HepG2 (cell line): Measurements from ENCODE around the gene C16orf87. TPM values are rescaled to one million over a fixed set of nuclear protein-coding genes. Genes with fewer than 3 reads are reported as not detected.

Experiments used
- ASH2L ChIP-seq: fragments of 300-600, 200-600 bp; sonication (generic); IDR thresholded peaks from 2 replicates; pipeline ENCODE4 v1.7.0; 2017; ENCODE audit warnings: low read depth, mild to moderate bottlenecking, moderate library complexity, mixed read lengths, low read length; ENCODE audit not compliant: insufficient read length
- EHMT2 ChIP-seq: fragments of 200-600 bp; sonication (generic); IDR thresholded peaks from 2 replicates; pipeline ENCODE4 v1.7.0; 2017; ENCODE audit warnings: antibody characterized with exemption, low read depth, low read length, borderline replicate concordance
- FIP1L1 ChIP-seq: fragments of 200-400 bp; formaldehyde crosslinking; IDR thresholded peaks from 2 replicates; pipeline ENCODE4 v1.6.1; 2018; ENCODE audit warnings: low read depth, mild to moderate bottlenecking, low read length, moderate library complexity, borderline replicate concordance; ENCODE audit not compliant: insufficient read depth
- HMG20B ChIP-seq: conservative IDR thresholded peaks from 2 replicates; pipeline ENCODE4 v1.6.1; 2016; ENCODE audit warnings: missing genetic modification reagents, missing compliant biosample characterization
- HNRNPL ChIP-seq: fragments of 200-400 bp; formaldehyde crosslinking; IDR thresholded peaks from 2 replicates; pipeline ENCODE4 v1.6.1; 2017; ENCODE audit warnings: mild to moderate bottlenecking, low read depth, low read length
- KDM5A ChIP-seq: fragments of 200-600 bp; sonication (generic); IDR thresholded peaks from 2 replicates; pipeline ENCODE4 v1.7.0; 2018; ENCODE audit warnings: antibody characterized with exemption, mild to moderate bottlenecking, low read length, borderline replicate concordance
- KLF15 ChIP-seq: sonication (generic); formaldehyde crosslinking; IDR thresholded peaks from 2 replicates; pipeline ENCODE4 v1.8.1; 2023; ENCODE audit warnings: borderline replicate concordance, mild to moderate bottlenecking, inconsistent platforms, missing genetic modification reagents, mixed read lengths
- MAFF ChIP-seq: IDR thresholded peaks from 2 replicates; pipeline ENCODE4 v1.6.1; 2011; ENCODE audit warnings: low read depth, low read length, improper control_type of control experiment
- MATR3 ChIP-seq: sonication (generic); formaldehyde crosslinking; IDR thresholded peaks from 2 replicates; pipeline ENCODE4 v1.4.0; 2020; ENCODE audit warnings: missing genetic modification reagents
- MAZ ChIP-seq, 2 experiments: sonication (generic) in 1 of 2; formaldehyde crosslinking in 1 of 2; IDR thresholded peaks; 2 replicates each; pipeline versions ENCODE4 v1.5.0 to v1.6.1; 2012 to 2020; ENCODE audit warnings: low read depth in 2 of 2, mild to moderate bottlenecking in 2 of 2, borderline replicate concordance in 1 of 2, improper control_type of control experiment in 1 of 2, low read length in 1 of 2, missing genetic modification reagents in 1 of 2, moderate library complexity in 1 of 2
- MED13 ChIP-seq: sonication (generic); formaldehyde crosslinking; IDR thresholded peaks from 2 replicates; pipeline ENCODE4 v1.5.0; 2020; ENCODE audit warnings: missing genetic modification reagents
- MXD4 ChIP-seq: IDR thresholded peaks from 2 replicates; pipeline ENCODE4 v1.6.1; 2016; ENCODE audit warnings: mild to moderate bottlenecking, missing biosample characterization, missing genetic modification reagents
- NBN ChIP-seq: fragments of 450-650 bp; conservative IDR thresholded peaks from 2 replicates; pipeline ENCODE4 v1.6.1; 2017
- NFKBIZ ChIP-seq: IDR thresholded peaks from 2 replicates; pipeline ENCODE4 v1.6.1; 2018; ENCODE audit warnings: missing genetic modification reagents, missing compliant biosample characterization
- NFYC ChIP-seq: IDR thresholded peaks from 2 replicates; pipeline ENCODE4 v1.6.1; 2016; ENCODE audit warnings: missing genetic modification reagents, missing compliant biosample characterization
- POLR2AphosphoS5 ChIP-seq: IDR thresholded peaks from 2 replicates; pipeline ENCODE4 v1.6.1; 2012; ENCODE audit warnings: low read depth, low read length
- SRSF9 ChIP-seq: fragments of 200-400 bp; formaldehyde crosslinking; IDR thresholded peaks from 2 replicates; pipeline ENCODE4 v1.6.1; 2018; ENCODE audit warnings: borderline replicate concordance, mild to moderate bottlenecking, low read depth, low read length; ENCODE audit not compliant: insufficient read depth, poor library complexity, severe bottlenecking
- TARDBP ChIP-seq: sonication (generic); formaldehyde crosslinking; IDR thresholded peaks from 2 replicates; pipeline ENCODE4 v1.8.0; 2022; ENCODE audit warnings: mild to moderate bottlenecking, missing genetic modification reagents
- U2AF2 ChIP-seq: fragments of 200-400 bp; formaldehyde crosslinking; IDR thresholded peaks from 2 replicates; pipeline ENCODE4 v1.6.1; 2017; ENCODE audit warnings: low read depth, mild to moderate bottlenecking, low read length
- ZMAT3 ChIP-seq: sonication (generic); formaldehyde crosslinking; conservative IDR thresholded peaks from 2 replicates; pipeline ENCODE4 v1.7.0; 2021; ENCODE audit warnings: missing genetic modification reagents
- ZNF138 ChIP-seq: sonication (generic); formaldehyde crosslinking; IDR thresholded peaks from 2 replicates; pipeline ENCODE4 v1.5.0; 2020; ENCODE audit warnings: mild to moderate bottlenecking, low read depth, missing genetic modification reagents
- ZNF329 ChIP-seq: sonication (generic); formaldehyde crosslinking; IDR thresholded peaks from 2 replicates; pipeline ENCODE4 v1.9.0; 2021; ENCODE audit warnings: low read depth, mild to moderate bottlenecking, missing genetic modification reagents
- ZNF335 ChIP-seq: sonication (generic); formaldehyde crosslinking; IDR thresholded peaks from 2 replicates; pipeline ENCODE4 v1.4.0; 2020; ENCODE audit warnings: missing genetic modification reagents
- ZNF570 ChIP-seq: sonication (generic); formaldehyde crosslinking; IDR thresholded peaks from 2 replicates; pipeline ENCODE4 v1.4.0; 2020; ENCODE audit warnings: mild to moderate bottlenecking, missing genetic modification reagents, borderline replicate concordance
- ZNF616 ChIP-seq: sonication (generic); formaldehyde crosslinking; IDR thresholded peaks from 2 replicates; pipeline ENCODE4 v1.5.0; 2020; ENCODE audit warnings: low read depth, mild to moderate bottlenecking, missing genetic modification reagents
- ZSCAN20 ChIP-seq: sonication (generic); formaldehyde crosslinking; IDR thresholded peaks from 2 replicates; pipeline ENCODE4 v1.4.0; 2020; ENCODE audit warnings: missing genetic modification reagents, mild to moderate bottlenecking, borderline replicate concordance
- polyA plus RNA-seq, 8 experiments: library from polyadenylated mRNA; depleted of rRNA in 3 of 8; stranded (reverse) in 7 of 8; unstranded in 1 of 8; fragments of >200 nt; fragmentation: Illumina TruSeq in 4 of 8; extraction: Trizol in 4 of 8; gene quantifications; 2 replicates each; pipeline versions ENCODE4 v1.2.1 to v1.2.3, GENCODE V29; 2011 to 2016; ENCODE audit warnings: low read depth in 4 of 8, missing spikeins in 1 of 8, mixed read lengths in 1 of 8; ENCODE audit not compliant: insufficient read depth in 1 of 8
- total RNA-seq, 5 experiments: library from RNA; depleted of rRNA; stranded (reverse); fragments of >200 nt; fragmentation: Illumina TruSeq; extraction: Trizol; gene quantifications; 2 replicates each; pipeline ENCODE4 v1.2.3, GENCODE V29; 2016; ENCODE audit warnings: low read depth in 1 of 5
- TF ChIP-seq, protein P1 (sequence below): sonication (generic); formaldehyde crosslinking; IDR thresholded peaks from 2 replicates; pipeline ENCODE4 v1.9.0; 2021; ENCODE audit warnings: missing genetic modification reagents, mild to moderate bottlenecking, borderline replicate concordance
- TF ChIP-seq, protein P2 (sequence below): sonication (generic); formaldehyde crosslinking; IDR thresholded peaks from 2 replicates; pipeline ENCODE4 v1.4.0; 2020; ENCODE audit warnings: missing genetic modification reagents, borderline replicate concordance

The C16orf87 gene
- total and polyA plus RNA-seq, 2 of the 13 experiments (the other 11 are each of a cell fraction or from before 2014, with no cell fraction given): 8.6 to 19.5 TPM

DNA sequence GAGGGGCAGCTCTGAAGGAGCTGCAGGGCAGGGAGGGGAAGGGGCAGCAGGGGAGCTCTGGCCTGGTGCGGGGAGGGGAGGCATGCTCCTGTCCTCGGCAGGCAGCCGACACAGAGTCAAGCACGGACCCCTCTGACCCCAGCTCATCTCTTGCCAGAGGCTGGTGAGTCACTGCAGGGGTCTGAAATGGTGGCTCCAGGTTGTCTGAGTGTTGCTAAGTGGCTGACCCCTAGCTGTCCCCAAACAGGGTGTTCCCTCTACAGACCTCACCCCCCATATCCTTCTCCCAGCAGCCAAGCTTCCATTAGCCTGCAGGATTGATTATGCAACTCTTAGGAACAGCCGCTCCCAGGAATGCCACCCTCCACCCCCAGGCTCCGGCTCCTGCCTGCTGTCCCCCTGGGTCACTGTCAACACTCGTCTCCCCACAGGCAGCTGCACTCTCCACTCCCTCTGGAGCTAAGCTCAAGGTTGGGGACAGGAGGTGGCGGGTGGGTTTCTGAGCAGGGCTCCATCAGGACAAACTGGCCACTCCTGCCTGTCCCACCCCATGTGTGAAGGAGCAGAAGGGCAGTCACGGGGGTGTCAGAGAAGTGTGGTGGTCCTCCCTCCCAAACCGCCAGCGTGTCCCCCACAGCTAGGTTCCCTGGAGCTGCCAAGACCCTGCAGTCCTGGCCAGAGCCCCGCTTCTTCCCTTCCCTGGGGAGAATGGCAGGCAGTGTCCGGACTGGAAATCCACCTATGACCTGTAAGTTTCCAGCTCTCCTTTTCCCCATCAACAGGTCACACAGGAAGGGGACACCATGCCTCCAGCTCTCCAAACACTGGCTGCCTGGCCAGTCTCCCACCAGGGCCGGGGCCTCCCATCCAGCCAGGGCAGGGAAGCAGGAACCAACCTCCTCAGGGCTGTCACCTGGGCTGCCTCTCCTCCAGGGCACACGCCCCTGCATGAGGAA is 83.9 kb downstream of the C16orf87 start (continued):
- TF ChIP-seq ZNF570 (CRISPR knock-in tag) (no peak), KDM5A (no peak), ZNF138 (CRISPR knock-in tag) (no peak), KLF15 (CRISPR knock-in tag) (no peak), ZNF616 (CRISPR knock-in tag) (no peak), ASH2L (no peak), HMG20B (CRISPR knock-in tag) (no peak), ZSCAN20 (CRISPR knock-in tag) (no peak), MATR3 (CRISPR knock-in tag) (no peak), POLR2AphosphoS5 (no peak), ZMAT3 (no peak), NFKBIZ (CRISPR knock-in tag) (no peak), EHMT2 (no peak), NBN (no peak), MXD4 (CRISPR knock-in tag) (no peak), MAZ (IDR thresholded peaks at IDR 0.05; ENCODE audit: borderline replicate concordance, low read depth, low read length) (no peak; the same call in 1 of the 2 replicates), MAZ (CRISPR knock-in tag; IDR thresholded peaks at IDR 0.05; ENCODE audit: low read depth) (no peak), MED13 (CRISPR knock-in tag) (no peak), NFYC (CRISPR knock-in tag) (no peak), ZNF329 (no peak), HNRNPL (no peak), TARDBP (no peak), ZNF335 (CRISPR knock-in tag) (no peak), U2AF2 (no peak), MAFF (no peak), SRSF9 (no peak), FIP1L1 (no peak)
- TF ChIP-seq, protein P1, sequence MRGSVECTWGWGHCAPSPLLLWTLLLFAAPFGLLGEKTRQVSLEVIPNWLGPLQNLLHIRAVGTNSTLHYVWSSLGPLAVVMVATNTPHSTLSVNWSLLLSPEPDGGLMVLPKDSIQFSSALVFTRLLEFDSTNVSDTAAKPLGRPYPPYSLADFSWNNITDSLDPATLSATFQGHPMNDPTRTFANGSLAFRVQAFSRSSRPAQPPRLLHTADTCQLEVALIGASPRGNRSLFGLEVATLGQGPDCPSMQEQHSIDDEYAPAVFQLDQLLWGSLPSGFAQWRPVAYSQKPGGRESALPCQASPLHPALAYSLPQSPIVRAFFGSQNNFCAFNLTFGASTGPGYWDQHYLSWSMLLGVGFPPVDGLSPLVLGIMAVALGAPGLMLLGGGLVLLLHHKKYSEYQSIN (CRISPR knock-in tag): no peak
- TF ChIP-seq, protein P2, sequence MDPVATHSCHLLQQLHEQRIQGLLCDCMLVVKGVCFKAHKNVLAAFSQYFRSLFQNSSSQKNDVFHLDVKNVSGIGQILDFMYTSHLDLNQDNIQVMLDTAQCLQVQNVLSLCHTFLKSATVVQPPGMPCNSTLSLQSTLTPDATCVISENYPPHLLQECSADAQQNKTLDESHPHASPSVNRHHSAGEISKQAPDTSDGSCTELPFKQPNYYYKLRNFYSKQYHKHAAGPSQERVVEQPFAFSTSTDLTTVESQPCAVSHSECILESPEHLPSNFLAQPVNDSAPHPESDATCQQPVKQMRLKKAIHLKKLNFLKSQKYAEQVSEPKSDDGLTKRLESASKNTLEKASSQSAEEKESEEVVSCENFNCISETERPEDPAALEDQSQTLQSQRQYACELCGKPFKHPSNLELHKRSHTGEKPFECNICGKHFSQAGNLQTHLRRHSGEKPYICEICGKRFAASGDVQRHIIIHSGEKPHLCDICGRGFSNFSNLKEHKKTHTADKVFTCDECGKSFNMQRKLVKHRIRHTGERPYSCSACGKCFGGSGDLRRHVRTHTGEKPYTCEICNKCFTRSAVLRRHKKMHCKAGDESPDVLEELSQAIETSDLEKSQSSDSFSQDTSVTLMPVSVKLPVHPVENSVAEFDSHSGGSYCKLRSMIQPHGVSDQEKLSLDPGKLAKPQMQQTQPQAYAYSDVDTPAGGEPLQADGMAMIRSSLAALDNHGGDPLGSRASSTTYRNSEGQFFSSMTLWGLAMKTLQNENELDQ: no peak
